ENCODE measurements around the gene ULBP2.
"Not testable (repeated sequence)": the region's sequence is repeated elsewhere in the genome, so short reads cannot be mapped to it uniquely, and the experiment has no call there.

GRCh38 chr6:149919126-149919833 lies 22.5 kb upstream of the ULBP2 start:
- TF ChIP-seq EZH2 (IDR thresholded peaks at IDR 0.05; ENCODE audit: borderline replicate concordance, low read length); CTCF (conservative IDR thresholded peaks at IDR 0.05 in 1 of 2, IDR thresholded peaks at IDR 0.05 in 1 of 2; ENCODE audit: extremely low read depth in 1 of 2, insufficient read depth in 1 of 2, low read depth in 1 of 2, low read length in 2 of 2): not testable (repeated sequence)
